HG03439 (cell line): ENCODE data around the gene GABPB1.

ENCODE experiments used
- ATAC-seq: cut with Tn5 transposase; IDR thresholded peaks from one replicate; pipeline ENCODE4 v1.9.1; 2021; ENCODE audit warnings: mild to moderate bottlenecking, moderate library complexity; ENCODE audit not compliant: unreplicated experiment

The GABPB1 gene

DNA sequence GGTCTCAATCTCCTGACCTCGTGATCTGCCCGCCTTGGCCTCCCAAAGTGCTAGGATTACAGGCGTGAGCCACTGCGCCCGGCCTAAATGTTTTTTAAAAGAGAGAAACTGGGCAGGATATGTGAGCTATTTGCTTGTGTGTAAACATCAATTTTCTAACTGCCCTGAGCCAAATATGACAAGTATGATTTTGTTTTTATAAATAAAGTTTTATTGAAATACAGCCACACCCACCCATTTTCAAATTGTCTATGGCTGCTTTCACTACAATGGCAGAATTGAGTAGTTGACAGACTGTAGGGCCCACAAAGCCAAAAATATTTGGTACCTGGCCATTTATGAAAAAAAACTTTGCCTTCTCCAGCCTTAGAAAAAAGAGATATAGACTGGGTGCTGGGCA lies 73.6 kb downstream of the GABPB1 start:
- no peak for ATAC-seq

DNA sequence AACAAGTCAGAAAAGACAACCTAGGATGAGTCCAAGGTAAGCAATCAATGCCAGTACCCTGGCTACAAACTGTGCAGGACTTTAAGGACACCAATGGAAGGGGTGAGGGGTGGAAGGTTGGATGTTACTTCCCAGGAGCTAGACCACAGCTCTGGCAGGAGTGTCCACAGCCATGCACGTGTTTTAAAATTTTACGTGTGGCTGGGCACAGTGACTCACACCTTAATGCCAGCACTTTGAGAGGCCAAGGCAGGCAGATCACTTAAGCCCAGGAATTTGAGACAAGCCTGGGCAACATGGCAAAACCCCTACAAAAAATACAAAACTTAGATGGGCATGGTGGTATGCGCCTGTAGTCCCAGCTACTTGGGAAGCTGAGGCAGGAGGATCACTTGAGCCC lies 74.7 kb downstream of the GABPB1 start:
- no peak for ATAC-seq

DNA sequence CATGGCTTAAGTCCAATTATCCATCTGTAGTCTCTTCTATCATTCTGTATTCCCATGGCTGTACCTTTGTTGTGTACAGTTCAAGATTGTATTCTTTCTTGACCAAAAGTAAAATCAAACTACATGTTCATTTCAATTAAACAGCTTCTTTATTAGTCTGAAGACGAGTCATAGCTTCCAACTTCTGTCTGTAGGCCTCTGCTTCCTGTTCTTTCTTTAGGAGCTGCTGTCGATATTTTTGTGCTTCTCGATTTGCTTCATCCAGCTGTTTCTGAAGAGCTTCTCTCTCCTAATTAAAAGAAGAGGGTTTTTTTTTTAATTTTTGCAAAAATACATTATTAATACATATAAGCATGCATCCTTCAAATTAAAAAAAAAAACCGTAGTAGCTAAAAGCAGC lies 76.5 kb downstream of the GABPB1 start:
- no peak for ATAC-seq

DNA sequence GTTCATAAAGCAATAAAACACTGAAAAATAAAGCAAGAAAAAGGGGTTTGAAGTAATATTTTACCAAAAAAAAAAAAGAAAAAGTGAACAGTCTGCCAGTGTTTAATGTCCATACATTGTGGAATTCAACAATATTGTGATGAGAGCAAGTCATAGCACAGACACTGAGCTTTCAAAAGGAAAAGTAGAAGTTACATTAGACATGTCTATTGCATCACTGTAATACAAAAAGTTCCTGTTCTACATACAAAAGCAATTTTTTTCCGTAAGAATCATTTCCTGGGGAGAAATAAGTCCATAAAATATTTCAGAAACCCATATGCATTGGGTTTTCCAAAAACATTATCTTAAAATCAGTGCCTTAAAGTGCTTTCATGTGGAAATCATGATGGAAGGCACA lies 77.6 kb downstream of the GABPB1 start:
- ATAC-seq: no peak

DNA sequence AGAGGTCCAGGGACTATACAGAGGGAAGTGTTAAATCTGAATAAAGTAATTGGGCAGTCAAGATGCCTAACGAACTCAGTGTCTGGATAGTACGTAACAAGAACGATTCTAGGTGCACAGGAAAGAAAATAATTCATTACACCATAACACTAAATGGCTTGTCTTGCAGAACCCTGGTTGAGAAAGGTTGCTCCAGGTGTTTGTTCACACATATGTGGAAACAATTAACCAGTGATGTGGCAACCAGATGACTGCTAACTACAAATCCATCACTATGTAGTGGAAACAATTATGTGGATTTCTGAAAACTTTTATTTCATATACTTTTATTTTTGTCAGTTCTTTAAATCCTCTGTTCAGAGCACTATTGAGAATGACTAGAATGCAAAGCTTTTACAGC lies 79.1 kb downstream of the GABPB1 start:
- ATAC-seq: no peak

DNA sequence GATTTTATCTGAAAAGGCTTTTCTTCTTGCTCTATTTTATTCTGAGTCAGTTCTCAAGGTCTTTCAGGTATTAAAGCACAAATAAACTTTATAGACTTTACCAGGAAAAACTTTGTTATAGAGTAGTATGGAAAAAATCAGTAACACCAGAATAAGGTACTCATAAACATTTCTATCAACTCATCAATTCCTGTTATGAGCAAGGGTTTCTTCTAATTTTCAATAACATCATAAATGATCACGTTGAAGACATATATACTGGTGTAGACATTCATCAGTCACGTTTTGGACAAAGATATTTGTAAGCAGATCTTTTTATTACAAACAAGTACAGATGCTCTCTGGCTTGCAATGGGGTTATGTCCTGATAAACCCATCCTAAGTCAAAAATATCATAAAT lies 79.9 kb downstream of the GABPB1 start:
- ATAC-seq: no peak

DNA sequence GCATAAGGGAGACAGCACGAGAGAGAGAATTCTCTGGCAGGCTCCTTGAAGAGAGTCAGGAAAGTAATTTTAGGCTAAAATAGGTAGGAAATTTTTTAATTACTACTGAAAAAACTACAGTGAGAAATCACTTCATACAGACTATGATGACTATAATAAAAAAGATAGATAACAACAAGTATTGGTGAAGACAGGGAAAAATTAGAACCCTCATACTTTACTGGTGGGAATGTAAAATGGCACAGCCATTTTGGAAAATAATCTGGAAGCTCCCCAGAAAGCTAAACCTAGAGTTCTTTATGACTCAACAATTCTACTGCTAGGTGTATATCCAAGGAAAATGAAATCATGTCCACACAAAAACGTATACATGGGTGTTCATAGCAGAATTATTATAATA lies 87.4 kb downstream of the GABPB1 start:
- no peak for ATAC-seq

DNA sequence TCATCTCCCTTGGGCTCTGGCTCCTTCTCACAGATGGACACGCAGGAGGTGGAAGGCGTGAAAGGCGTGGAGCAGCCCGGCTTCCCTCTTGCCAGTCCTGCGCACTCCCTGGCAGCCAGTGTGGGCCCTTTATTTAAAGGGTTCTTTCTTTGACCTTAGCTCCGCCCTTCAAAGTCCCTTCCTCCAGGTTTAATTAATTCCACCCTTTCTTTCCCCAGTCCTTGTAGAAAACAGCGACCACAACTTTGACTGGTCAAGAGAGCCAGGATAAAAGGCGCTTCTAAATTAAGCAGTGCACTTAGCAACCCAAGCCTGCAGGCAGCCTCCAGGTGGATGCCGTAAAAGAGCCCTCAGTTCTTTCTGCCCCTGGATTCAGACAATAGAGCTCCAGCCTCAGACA lies 89.4 kb downstream of the GABPB1 start, which contains the start of gene HDC:
Gene HDC, minus strand, starts transcription at position 107 of the 400 bp plus-strand sequence. Its CDS starts 103 bp downstream, at position 4.
- no peak for ATAC-seq

DNA sequence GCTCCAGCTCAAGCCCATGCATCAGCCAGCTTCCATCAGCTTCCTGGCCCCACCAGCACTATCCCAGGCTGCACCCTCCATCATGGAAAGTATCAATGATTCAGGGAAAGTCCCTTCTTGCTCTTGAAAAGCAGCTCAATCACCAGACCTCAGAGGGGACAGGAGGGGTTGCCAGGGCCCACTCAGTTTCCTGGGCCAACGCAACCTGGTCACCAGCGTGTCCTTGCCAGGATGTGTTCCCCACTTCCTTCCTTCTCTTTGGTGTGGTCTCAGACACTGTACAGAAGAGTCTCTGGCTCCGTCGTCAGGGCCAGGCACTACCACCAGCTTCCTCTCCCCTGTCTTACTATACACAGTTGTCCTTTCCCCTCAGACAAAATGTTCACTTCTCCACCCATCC lies 92.5 kb downstream of the GABPB1 start:
- no peak for ATAC-seq

DNA sequence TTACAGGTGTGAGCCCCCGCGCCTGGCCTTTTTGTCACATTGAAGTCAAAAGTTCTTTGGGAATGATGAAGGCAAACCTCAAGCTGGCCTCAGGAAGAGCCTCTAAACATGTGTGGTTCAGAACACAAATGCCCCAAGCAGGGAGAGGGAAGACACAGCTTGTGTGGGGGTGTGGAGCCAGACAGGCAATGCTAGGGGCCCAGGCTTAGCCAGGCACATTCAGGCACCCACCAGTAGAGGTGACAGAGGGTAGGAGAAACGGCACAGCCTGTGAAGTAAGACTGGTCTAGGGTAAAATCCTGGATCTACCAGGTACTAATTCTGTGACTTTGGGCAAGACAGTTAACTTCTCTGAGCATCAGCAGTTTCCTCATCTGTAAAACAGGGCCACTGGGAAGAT lies 93.0 kb downstream of the GABPB1 start:
- no peak for ATAC-seq

DNA sequence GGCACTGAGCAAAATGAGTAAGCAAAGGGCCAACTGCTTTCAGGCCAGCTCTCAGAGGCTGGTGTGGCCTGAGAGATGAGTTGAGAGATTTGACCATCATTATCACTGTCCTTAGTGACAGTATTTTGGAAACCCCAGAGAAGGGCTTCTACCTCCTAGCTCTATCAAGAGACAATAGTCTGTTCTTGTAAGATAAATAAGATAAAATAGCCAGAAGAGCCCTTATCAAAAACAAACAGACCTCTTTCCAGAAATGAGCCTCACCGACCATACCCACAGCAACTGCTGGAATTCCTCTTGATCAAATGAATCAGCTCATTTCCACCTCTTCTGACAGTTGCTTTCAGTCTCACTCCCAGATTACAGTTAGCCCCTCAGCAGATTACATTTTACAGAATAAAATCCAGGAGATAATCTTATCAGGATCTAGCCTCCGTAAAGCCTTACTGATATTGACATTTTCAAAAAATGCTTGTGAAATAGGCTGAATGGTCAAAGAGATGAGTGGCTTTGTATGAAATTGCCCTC lies 94.0 kb downstream of the GABPB1 start:
- peak; percentile 56 for ATAC-seq

DNA sequence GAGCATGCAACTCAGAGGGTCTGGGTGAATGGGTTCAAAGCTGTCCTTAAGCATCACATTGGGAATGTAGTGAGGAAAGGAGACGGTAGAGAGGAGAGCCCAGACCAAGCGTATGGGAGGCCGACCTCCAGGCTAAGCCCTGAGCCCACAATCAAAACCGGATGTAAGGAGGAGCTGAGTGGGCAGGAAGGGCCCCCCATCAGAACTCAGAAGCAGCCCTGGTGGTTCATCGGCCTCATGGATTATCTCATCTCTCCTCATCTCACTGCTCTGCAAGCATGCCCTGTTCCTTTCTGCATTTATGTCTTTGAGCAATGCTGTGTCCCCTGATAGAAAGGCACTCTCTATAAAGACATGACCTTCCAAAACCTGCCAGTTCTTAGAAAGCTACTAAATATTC lies 95.7 kb downstream of the GABPB1 start:
- no peak for ATAC-seq

DNA sequence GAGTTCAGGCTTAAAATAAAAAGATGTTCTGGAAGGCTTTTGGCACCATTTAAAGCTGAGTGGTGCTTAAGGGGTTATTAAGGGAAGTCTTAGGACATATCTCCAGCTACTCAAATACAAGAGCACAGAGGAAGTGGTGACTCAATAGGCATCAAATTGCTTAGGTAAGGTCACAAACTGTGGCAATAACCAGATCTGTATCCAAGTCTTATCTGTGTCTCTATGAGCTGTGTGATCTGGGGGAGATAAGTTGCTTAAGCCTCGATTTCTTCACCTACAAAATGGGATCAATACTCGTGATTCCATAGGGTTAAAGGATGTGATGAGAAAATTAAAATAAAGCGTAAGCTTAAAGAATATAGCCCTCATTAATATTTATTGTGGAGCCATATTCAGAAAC lies 97.1 kb downstream of the GABPB1 start:
- ATAC-seq: no peak

DNA sequence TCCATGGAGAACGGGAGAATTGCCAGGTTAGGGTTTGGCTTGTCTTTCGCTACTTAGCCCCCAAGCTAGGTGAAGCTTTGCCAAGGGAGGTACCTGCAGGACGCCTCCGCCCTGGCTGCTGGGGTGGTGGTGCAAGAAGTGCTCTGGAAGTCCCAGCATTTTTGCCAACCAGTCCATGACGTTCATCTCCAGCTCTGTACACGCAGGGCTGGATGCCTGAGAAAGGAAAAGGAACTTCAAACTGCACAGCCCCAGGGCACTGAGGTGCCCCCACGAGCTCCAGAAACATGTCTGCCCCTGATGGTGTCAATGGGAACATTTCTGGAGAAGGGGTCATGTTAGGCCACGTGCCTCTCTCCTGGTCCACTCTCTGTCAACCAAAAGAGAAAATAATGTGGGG lies 97.7 kb downstream of the GABPB1 start:
- ATAC-seq: no peak

DNA sequence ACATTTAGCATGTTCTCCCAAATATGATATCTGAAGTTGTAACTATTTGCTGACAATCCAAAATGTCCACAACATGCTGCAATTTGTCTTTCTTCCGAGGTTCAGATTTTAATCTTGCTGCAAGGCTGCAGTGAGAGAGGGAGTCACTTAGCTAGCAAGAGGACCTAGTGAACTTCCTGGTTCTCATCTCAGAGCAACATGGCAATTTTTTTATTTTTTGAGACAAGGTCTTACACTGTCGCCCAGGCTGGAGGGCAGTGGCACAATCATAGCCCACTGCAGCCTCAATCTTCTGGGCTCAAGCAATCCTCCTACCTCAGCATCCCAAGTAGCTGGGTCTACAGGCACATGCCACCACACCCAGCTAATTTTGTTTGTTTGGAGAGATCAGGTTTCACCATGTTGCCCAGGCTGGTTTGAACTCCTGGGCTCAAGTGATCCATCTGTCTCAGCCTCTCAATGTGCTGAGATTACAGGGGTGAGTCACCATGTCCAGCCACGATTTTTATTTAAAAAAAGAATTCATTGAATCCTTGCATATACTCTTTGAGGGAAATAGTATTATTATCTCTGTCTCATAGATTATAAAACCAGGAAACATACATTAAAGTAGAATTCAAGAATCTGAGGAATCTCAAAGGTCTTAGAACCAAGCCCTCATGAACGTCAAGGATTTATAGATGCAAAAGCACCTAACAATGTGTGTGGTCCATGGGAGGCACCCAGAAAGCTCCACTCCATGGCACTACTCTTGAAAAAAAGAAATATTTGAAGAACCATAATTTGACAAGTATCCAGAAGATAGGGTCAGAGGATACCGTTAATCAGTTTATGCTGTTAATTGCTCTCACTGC lies 98.6 kb downstream of the GABPB1 start:
- no peak for ATAC-seq

DNA sequence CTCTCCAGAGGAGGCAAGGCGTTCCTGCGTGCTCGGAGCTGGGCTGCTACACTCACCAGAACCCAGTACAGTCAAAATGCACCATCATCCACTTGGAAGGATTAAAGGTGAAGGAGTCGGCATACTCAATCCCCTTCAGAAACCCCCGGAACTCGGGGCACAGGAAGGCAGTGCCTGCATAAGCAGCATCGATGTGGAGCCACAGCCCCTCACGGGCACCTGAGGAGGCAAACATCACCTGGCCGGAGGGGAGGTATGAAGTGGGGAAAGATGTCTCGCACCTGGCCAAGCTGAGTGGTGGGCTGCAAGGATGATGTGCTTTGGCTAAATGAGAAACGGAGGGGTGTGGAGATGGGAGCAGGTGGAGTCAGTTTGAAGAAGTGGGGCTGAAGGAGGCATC lies 102.4 kb downstream of the GABPB1 start:
- no peak for ATAC-seq

DNA sequence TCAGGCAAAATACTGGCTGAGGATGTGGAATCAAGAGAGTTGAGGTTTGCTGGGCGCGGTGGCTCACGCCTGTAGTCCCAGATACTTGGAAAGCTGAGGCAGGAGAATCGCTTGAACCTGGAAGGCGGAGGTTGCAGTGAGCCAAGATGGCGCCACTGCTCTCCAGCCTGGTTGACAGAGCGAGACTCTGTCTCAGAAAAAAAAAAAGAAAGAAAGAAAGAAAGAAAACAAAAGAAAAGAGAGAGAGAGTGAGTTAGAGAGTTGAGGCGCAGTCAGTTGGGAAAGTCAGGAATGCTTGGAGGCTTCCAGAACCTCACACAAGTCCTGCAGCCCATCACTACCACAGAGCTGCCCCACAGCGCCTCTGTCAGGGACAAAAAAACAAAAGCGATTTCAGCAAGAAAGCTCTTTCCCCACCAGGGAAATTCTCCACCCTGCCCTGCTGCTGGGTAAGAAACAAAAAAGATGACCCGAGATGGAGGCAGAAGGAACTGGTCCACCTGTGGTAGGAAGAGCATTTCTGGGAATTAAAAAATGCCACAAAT lies 103.3 kb downstream of the GABPB1 start:
- ATAC-seq: no peak

DNA sequence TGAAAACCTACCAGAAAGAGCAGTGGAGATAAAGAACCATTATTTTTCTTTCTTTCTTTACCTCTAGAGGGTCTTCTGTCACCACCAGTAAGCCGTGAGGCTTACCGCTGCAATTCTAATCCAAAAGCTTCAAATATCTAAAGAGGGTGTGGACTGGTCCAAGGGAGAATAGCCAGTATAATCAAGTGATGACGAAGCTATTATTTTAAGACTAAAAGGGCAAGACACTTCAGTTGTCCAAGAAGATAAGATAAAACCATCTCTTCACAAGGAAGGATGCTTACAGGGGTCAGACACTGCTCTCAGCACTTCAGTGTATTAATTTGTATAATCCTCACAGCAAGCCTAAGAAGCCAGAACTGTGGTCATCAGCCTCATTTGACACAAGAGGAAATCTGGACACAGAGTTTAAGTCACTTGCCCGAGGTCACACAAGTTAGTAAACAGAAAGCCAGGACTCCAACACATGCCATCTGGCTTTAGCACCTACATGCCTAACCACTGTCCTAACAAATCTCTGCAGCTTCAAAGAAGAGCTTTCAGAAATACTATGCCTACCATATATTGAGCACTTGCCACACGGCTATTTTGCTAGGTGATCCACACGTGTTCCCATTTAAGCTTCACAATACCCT lies 104.1 kb downstream of the GABPB1 start:
- ATAC-seq: no peak

DNA sequence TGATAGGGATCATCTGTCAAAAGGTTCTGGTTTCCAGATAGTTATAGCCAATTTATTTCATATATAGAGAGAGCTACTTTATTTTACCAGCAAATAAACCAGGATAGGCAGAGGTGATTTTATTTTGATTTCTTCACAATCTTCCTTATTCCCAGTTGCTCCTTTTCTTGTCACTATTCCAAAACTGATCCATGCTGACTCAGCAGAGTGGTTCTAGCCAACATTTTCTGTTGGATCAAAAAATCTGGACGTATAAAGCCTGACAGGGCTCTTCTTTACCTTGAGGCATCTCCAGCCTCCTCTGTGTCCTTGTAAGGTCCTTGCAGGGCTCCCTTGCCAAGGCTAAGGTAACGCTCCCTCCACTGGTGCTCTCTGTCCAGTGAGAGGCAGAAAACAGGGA lies 105.3 kb downstream of the GABPB1 start:
- no peak for ATAC-seq

DNA sequence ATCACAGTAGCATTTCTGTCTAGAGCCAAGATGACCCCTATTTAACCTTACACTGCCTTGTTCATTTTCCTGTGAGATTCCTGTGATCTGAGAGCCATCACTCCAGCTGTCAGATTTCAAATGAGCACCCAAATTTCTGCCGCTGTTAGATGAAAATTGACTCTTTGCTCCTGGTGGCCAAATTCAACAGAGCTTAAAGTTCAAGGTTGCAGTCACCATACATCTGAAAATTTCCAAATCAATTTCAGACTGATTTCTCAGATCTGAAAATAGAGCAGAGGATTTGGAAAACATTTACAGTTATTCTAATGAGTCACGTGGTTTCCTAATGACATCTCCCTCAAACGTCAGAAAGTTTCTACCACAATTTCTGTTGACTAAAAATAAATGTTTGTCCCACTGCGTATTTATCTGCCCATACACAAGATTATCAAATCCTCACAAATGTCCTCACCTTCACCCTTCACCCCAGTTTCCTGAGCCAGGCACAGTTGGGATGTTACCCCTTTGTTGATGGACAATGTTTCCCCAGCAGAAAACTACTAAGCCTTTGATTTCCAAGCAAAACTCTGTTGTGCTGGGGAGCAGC lies 105.9 kb downstream of the GABPB1 start:
- ATAC-seq: no peak

DNA sequence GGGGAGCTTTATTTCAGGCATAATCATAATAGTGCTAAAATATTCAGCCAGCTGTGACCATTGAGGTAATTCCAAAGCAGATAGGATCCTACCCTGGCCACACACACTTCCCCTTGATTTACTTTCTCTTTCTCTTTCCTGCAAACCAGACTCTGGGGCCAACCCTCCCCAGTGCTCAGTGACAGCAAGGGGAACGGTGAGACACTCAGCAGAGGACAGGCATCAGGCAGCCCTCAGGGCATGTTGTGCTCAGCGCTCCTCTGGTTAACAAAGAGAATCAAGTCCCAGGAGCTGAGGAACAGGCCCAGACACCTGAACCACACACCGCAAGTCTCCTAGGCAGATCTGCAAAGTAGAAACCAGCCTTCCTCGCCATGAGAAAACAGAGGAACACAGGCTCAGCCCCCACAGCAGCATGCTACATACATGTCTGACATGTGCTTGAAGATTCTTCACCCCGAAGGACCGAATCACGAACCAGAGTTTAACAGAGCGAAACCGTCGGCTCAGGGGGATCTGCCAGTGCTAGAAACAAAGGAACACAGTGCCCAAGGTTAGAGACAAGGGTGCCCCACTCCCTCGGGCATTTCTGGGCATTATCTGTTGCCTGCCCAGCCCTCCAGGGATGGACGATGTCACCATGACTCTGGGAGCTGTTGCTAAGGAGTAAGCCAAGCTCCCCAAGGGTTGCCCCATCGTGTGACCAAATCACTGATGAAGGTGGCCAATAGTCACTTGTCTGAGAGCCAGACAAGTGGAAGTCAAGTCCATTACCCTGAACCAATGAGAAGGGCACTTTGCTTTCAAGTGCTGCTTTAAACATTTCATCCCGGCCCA lies 107.0 kb downstream of the GABPB1 start:
- peak; percentile 95 for ATAC-seq
